H1 (cell line): ENCODE data around the gene TMEM108. TPM values are rescaled to one million over a fixed set of nuclear protein-coding genes. Genes with fewer than 3 reads are reported as not detected.

Source experiments
- RFX5 ChIP-seq: IDR thresholded peaks from 2 replicates; pipeline ENCODE4 v1.6.1; 2011; ENCODE audit warnings: low read depth, low read length, improper control_type of control experiment, borderline replicate concordance
- RNF2 ChIP-seq: fragments of 200-900, 300-1000 bp; sonication (generic); IDR thresholded peaks from 2 replicates; pipeline ENCODE4 v1.7.1; 2016; ENCODE audit warnings: borderline replicate concordance, low read depth, mild to moderate bottlenecking, antibody characterized with exemption, low read length; ENCODE audit not compliant: poor library complexity, severe bottlenecking; ENCODE audit errors: missing control alignments
- polyA plus RNA-seq, 7 experiments: library from polyadenylated mRNA; depleted of rRNA in 3 of 7; stranded (reverse) in 5 of 7; unstranded in 2 of 7; fragments of >200 nt in 5 of 7; fragments of 200-250 nt in 2 of 7; gene quantifications; 1 replicate in 5 of 7; 2 replicates in 1 of 7; 4 replicates in 1 of 7; pipeline versions ENCODE4 v1.2.1 to v1.2.3, GENCODE V29; 2011 to 2013; ENCODE audit warnings: missing spikeins in 2 of 7, mixed read lengths in 2 of 7
- total RNA-seq: library from RNA; stranded (reverse); fragmentation: NEBNext Ultra II Directional; extraction: Animal tissue kit (Norgen Biotek cat#: 25700); gene quantifications from 2 replicates; pipeline ENCODE4 v1.2.1, GENCODE V29; 2021

Gene TMEM108
- total and polyA plus RNA-seq, 2 of the 8 experiments (the other 6 are each of a cell fraction or from before 2014, with no cell fraction given), result 14.3 to 16.2 TPM

DNA sequence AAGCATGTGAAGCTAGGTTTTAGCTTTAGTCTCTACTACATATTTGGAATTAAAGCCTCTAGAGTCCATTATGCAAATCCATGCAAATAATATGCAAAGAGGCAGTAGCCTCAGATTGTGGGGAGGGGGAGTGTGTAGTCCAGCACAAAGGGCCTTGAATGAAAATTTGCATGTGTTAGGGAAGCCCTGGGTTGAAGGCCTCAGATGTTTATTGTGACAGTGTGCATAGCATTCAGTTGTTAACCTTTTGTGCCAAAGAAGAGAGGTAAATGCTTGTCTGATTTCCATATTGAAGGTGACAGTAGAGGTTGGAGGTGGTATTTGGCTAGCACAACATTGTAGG, 337.2 kb downstream of the TMEM108 start (continued):
- TF ChIP-seq RNF2 (no peak), RFX5 (no peak)
